Left ventricle myocardium superior (tissue), 1 donor: ENCODE results near the gene SLC44A1. TPM values are rescaled to one million over a fixed set of nuclear protein-coding genes. Genes with fewer than 3 reads are reported as not detected.

Experiments used
- ATAC-seq: fragments of 200-7000 bp; cut with Tn5 transposase; one replicate; pipeline ENCODE4 v1.9.1; 2020; ENCODE audit warnings: mild to moderate bottlenecking, moderate library complexity
- DNase-seq: peaks from one replicate; pipeline ENCODE4 v3.0.0-alpha.2; 2020
- intact Hi-C: fragments of 100-400 bp; cut with micrococcal nuclease; formaldehyde crosslinking; loops from one replicate; pipeline ENCODE4 v1.11.0; 2022
- total RNA-seq: library from RNA; stranded (reverse); fragmentation: NEBNext Ultra II Directional; extraction: Animal tissue kit (Norgen Biotek cat#: 25700); gene quantifications from one replicate; pipeline ENCODE4 v1.2.1, GENCODE V29; 2021
- donor health status: DM: no; HTN: yes; CAD: no; lungs with severe emphysema.

Gene SLC44A1
- total RNA-seq, 1 donor from 2014 or later: 14.3 TPM

DNA sequence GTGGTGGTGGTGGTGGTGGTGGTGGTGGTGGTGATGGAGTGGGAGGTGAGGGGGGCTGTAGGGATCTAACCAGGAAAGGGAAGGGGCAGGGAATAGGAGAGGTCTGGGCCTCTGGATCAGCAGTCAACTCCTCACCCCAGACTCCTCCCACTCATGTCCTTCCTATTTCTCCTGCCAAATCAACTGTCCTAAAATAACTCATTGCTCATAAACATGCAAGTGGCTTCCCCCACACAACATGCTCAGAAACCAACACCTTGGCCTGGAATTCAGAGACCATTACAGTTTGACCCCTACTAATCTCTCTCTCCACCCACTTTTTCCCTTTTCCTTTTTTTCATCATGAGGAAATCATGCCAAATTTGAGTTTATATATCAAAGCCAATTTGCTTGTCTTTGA, 195.0 kb downstream of the SLC44A1 start:
- DNase-seq: no peak
- intact Hi-C loops: no loop called here
- ATAC-seq: peak; percentile 91

DNA sequence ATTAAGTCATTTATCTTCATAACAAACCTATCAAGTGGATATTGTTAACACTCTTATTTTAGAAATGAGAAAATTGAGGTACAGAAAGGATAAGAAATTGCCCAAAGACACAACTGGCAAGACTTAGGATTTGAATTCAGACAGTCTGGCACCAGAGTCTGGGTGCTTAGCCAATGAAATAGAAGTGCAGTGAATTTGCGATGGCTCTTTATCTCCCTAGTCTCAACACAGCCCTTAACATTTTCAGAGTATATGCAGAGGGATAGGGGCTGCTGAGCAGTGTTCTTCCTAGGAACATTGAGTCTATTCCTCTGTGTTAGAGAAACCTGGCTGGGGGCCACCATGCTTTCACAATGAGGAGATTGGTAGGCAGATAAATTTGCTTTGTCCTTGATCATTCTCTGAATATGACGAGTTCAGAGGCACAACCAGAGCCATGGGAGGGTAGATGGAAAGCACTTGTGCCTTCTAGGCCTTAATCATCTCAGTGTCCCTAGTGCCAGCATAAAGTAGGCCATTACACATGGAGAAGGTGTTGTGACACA, 197.2 kb downstream of the SLC44A1 start:
- no peak for ATAC-seq
- intact Hi-C loops: no loop called here

DNA sequence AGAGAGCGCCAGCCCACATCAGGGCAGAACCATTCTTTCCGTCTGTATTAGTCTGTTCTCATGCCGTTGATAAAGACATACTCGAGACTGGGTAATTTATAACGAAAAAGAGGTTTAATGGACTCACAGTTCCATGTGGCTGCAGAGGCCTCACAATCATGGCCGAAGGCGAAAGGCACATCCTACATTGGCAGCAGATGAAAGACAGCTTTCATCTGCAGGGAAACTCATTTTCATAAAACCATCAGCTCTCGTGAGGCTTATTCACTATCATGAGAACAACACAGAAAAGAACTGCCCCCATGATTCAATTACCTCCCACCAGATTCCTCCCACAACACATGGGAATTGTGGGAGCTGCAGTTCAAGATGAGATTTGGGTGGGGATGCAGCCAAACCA, 198.7 kb downstream of the SLC44A1 start:
- DNase-seq: no peak
- intact Hi-C loops: no loop called here
- no peak for ATAC-seq

More for the DNA sequence above, 197.2 kb downstream of the SLC44A1 start:
- DNase-seq: peak; percentile 32

DNA sequence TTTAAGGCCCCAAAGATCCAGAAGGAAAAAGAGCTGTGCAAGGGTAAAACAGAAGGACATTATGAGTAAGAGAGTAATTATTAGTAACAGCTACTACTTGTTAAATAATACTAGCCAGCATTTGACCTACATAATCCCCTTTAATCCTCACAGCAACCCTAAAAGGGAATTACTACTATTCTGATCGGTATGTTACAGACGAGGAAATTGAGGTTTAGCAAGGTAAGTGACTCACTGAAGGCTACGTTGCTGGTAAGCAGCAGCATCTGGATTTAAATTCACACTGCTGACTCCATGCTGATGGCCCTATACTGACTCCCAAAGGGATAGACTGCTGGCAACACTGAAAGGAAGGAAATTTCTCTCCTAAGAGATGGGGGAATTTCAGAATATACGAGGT, 199.7 kb downstream of the SLC44A1 start:
- DNase-seq (no peak), ATAC-seq (no peak)
- intact Hi-C loops: no loop called here

DNA sequence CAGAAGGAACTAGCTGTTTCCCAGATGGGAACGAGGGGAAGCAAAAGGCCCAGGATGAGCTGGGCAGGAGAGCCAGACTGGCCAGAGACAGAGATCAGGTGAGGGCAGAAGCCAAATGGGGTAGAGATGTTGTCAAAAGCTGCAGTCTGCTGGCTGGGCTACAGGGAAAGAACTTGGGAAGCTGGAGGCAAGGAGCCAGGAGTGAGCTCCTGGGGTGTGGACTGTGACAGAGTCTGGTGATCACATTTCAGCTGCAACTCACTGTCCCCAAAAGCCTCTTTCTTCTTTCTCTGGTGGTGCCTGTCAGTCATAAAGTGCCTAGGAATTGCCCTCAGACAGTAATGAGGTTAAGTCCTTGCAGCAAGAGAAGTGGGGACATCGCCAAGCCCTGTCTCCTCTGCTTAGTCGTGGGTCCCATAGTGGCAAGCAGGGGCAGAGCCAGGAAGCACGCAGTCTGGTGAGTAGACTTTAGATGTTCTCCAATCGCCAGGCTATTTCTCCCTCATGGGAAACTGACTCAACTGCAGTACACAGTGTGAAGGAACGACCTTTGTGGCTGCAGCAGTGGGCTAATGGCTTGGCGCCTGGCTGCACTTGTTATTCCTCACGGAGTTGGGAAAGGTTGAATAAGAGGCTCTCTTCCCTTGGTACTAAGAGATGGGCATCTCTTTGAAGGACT, 200.9 kb downstream of the SLC44A1 start:
- peak; percentile 6 for ATAC-seq

DNA sequence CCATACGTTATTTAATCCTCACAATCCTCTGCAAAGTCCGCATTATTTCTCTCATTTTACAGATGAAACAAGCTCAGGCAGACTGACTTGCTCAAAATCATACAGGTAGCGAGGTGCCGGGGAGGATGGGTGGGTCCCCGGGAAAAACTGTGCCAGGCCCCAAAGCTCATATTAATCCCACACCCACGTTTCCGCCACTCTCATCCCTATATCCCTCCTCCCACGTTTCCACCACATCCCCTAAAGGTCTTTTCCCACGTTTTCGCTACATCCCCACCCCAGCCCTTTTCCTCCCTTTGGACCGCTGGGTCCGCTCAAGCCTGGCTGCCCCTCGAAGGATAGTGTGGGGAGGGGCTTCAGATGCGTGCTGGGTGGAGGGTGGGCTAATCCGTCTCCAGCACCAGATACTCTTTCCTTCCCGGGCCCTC, 202.9 kb downstream of the SLC44A1 start:
- DNase-seq (no peak), ATAC-seq (no peak)
- intact Hi-C loops: no loop called here

More for the DNA sequence above, 200.9 kb downstream of the SLC44A1 start:
- intact Hi-C loops: no loop called here
- DNase-seq: peak; percentile 34

DNA sequence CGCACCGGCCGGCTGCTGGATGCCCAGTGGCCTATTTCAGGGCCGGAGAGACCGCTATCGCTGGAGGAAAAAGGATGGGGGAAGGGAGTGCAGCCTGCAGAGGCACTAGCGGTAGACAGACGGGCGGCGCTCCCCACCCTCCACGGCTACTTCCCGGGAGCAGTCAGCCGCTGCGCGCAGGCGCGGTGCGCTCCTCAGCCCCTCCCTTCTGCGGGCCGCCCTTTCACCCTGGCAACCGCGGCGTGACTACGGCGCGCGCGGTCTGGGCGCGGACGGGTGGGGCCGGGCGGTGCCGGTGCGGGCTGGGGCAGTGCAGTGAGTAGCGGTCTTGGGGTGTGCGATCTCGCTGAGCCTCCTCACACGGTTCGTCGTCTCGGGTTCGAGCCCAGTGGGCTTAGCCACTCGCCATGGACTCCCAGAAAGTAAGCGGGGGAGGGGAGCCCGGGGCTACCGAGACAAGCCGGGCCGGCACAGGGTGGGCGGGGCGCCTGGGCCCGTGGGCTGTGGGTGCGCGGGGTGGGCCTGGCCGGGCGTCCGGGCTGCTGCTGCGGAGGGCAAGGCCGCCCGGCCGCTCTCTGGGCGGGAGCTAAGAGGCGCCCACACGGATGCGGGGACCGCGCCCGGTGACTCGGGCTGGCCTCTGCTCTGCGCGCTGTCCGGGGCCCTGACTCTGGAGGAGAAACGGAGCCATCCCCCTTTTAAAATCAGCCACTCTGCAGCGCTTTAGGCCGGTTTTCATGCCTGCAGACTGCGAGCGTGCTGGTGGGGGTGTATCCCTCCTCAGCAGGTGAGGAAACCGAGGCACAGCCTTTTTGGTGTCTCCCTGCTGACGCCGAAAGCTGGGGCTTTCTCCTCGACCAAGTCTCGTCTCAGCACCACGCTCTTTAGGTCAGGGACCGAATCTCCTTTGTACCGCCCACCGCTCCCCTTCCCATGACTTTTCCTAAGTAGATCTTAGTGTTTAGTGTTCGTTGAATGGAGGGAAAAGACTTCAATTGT, 203.7 kb downstream of the SLC44A1 start, which contains the start of gene FSD1L:
Gene FSD1L, plus strand, starts transcription at position 221 of the 999 bp plus-strand sequence. Its CDS starts 187 bp downstream, at position 408.
- ATAC-seq: peak; percentile 98
- DNase-seq: peak; percentile 97
- intact Hi-C loops: no loop called here

DNA sequence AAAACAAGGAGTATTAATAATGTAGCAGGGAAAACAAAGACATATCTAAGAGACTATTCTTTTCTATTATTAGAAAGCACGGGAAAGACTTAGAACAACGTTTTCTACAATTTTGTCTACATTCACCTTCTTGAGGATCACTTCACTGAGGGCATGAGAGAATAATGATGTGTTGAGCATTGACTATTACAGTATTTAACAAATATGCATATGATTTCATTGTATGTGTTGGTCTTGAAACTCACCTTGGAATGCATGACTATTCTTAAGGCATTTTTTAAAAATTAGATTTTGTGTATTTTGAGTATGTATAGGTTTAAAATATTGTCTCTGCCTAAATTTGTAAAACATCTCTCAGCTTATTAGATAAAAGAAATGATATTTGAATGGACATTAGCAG, 204.6 kb downstream of the SLC44A1 start:
- ATAC-seq: no peak
- intact Hi-C loops: no loop called here

DNA sequence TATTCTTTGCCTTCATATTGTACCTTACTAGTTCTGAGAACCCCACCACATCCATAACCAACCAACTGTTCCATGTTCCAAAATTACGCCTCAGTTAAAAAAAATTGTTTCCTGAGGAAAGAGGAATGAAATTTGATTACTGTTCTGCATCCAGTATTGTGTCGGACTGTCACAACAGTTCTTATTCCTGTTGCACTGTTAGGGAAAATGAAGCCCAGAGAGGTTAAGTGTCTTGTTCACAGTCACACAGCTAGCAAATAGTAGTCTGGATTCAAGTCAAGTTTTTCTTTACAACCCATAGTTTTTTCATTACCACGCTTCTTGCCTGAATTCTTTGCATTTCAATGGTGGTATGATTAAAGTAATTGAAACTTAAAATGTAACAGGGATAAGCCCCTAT, 207.7 kb downstream of the SLC44A1 start:
- ATAC-seq (no peak), DNase-seq (no peak)
- intact Hi-C loops: no loop called here

More for the DNA sequence above, 204.6 kb downstream of the SLC44A1 start:
- no peak for DNase-seq

DNA sequence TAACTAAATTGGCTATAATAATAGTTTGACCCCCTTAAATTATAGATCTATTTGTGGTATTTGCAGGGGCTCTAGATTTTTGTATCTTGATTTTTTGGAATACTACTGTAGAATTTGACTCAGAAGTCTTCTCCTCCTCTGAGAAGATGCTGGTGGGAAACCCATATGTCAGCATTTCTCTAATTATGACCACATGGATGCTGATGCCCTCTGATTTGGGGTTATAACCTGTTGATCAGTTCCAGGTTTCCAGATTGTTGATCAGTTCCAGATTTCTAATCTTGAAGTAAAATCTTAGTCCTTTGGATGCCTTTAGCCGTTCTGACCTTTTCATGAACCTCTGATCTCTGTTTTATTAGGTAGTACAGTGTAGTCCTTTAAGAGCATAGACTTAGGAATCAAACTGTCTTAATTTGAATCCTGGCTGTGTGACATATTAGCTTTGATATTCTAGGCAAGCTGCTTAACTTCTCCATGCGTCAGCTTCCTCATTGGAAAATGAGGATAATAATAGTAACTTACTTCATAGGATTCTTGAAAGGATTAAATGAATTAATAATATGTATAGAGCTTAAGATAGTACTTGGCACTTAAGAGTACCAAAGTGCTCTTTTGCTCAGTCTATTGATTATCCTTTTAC, 211.5 kb downstream of the SLC44A1 start:
- intact Hi-C loops: no loop called here
- DNase-seq (no peak), ATAC-seq (no peak)

DNA sequence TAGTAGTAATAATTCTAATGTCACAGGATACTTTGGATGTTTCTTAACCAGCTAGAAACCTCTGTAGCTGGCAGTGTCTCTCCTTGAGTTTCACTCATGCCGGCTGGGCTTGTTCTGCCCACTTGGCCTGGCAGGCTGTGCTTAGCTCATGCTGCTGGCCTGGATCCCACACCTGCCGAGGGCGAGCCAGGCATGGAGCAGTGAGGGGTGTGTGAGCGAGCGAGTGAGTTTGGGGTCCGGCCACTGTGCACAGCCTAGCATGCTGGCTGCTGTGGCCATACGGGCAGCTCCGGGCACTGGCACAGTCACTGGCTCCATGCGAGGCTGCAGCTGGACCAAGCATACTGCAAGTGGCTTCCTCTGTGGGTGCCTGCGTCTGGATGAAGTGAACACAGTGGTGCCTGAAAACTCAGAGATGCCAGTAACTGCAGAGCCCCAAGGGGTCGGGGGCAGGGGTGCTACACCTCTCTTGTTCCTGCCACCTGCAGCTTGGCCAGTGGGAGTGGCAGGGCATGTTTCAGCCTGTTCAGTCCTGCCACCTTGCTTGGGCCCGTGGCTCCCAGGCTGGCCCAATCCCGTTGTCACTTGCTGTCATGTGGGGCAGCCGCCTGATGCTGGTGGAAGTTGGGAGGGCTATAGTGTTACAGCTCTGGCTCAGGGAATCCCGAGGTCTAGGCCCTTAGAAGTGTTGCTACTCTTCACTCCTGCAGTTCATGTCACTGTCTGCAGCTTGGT, 213.3 kb downstream of the SLC44A1 start:
- peak; percentile 75 for DNase-seq
- peak; percentile 91 for ATAC-seq
- intact Hi-C loops: no loop called here

DNA sequence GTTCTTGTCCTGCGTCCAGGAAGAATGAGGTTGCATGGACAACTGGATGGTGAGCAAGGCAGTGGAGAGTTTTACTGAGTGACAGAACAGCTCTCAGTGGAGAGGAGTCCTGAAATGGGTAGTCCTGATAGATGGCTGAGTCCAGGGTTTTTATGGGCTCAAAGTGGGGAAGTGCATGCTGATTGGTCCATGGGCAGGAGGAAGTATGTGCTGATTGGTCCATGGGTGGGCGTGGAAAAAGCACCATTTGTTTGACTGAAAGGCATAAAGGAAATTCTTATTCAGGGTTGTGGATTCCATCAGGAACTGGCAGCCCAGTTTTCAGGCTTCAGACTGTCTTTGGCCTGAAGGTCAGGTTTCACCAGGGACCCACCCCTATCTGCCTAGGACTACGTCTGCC, 214.0 kb downstream of the SLC44A1 start:
- intact Hi-C loops: no loop called here
- ATAC-seq: peak; percentile 53
- no peak for DNase-seq

DNA sequence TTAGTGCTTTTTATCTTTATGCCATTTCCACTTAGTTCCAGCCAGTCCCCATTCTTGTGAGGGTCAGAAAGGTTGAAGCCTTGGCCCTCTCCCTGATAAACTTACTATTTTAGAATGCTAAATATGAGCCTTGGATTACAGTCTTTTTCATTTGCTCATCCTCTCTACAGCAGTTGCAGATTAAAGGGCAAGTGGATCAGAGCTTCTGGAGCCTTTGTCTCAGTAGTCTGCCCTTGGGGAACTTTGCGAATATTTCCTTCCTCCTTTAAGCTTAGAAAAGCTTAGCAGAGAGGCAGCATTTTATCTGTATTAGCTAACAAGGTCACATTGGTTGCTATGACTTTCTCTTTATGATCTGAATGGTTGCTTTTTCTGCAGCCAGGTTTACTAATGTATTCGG, 214.9 kb downstream of the SLC44A1 start:
- no peak for ATAC-seq
- DNase-seq: no peak
- intact Hi-C loops: no loop called here

DNA sequence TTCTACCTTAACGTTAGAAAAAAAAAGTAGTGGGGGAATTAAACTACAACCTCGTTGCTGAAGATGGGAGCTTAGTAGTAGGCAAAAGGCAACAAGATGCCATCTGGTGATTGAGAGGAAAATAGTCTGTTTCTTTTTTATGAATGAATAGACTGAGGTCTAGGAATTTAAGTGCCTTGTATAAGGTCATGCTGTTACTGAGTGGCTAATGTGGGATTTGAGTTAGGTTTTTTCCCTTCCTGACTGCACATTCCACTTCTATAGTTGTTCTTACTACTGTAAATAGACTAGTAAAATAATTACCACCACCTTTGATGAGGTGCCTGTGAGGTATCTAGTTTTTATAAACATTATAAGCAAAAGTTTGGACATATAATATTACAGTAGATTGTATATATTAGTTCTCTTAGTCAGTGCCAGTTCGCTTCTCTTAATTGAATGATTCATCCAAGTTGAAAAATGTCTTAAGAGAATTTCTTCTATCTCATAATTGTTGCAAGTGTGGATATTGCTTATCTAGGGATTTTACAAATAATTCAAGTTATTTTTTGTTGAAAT, 222.5 kb downstream of the SLC44A1 start:
- no peak for DNase-seq
- intact Hi-C loops: no loop called here
- ATAC-seq: no peak

DNA sequence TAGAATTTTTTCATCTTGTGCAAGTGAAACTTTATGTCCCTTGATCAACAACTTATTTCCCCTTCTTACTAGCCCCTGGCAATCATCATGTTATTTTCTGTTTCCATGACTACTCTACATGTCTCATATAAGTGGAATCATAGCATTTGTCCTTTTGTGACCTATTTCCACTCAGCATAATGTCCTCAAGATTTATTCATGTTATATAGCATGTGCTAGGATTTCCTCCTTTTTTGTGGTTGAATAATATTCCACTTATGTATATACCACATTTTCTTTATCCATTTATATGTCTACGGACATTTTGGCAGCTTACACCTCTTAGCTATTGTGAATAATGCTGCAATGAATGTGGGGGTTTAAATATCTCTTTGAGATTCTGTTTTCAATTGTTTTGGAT, 224.4 kb downstream of the SLC44A1 start:
- no peak for DNase-seq
- intact Hi-C loops: no loop called here
- no peak for ATAC-seq

DNA sequence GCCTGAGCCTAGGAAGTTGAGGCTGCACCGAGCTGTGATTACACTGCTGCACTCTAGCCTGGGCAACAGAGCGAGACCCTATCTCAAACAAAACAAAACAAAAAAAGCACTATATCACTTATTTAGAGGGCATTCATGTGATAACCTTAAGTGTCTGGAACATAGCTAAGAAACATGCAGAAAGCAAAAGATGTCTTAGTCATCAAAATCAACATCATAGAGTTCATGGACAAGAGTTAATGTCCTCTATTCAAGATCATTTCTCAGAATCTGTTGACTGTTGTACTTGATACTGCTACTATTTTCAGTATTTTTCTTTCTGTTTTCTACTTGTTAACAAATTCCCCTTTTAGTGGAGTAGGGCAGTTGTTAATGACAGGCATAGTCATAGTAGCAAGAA, 228.8 kb downstream of the SLC44A1 start:
- no peak for DNase-seq
- intact Hi-C loops: loop anchor here (10.0 kb wide), 1 partner anchor 48 kb away; no protein-coding TSS in a partner anchor
- ATAC-seq: no peak

DNA sequence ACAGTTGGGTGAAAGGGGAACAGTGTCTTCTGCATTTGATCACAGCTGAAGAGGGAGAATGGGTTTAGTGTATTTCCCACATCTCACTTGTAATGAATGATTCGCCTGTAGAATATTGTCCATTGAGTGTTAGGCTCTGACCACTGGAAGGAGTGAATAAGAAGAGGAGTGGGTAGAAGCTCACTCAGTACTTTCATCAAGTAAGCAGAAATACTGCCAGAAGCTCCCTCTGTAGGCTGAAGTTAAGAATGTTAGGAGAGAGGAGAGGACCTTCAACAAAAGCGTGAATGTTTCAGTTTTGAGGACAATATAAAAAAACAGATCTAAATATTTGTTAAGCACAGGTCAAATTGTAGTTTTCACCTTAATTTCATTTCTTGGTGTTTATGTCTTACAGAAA, 230.9 kb downstream of the SLC44A1 start:
- DNase-seq (no peak), ATAC-seq (peak; percentile 43)
- intact Hi-C loops: loop anchor here (10.0 kb wide), 1 partner anchor 51 kb away; no protein-coding TSS in a partner anchor

DNA sequence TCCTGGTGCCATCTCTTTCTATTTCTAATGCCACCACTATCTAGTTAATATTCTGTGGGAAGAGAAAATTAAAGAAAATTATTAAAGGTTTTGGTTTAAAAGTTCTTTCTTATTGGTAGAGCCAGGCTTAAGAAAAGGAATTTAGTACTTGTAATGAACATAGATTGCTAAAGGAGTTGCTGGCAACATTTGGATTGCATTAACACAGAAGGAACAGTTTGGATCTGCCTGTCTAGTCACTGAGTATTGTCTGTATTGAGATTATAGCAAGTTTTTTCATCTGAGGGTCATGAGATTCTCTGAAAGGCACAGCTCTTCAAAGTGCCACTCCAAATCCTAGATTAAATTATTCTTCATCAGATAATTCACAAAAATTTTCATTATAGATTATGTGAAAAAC, 235.4 kb downstream of the SLC44A1 start:
- intact Hi-C loops: loop anchor here (10.0 kb wide), 1 partner anchor 55 kb away; no protein-coding TSS in a partner anchor
- ATAC-seq (no peak), DNase-seq (no peak)
